ENCODE data around the gene OR10H1. TPM values are rescaled to one million over a fixed set of nuclear protein-coding genes. Genes with fewer than 3 reads are reported as not detected.
"Not testable (repeated sequence)": the region's sequence is repeated elsewhere in the genome, so short reads cannot be mapped to it uniquely, and the experiment has no call there.

The OR10H1 gene
- total RNA-seq, 2 donors from 2014 or later: not detected

- H3K27ac ChIP-seq: no peak overlapping the region
- peaks cover 0 to 5% of the 10 kb centered on the region in 2 donors for H3K27me3 ChIP-seq
- WGBS, 2 donors: 46 to 60% methylated on average over 6 of the region's 6 CpGs
- ATAC-seq (no peak), DNase-seq (no peak)
- TF ChIP-seq, protein P1, sequence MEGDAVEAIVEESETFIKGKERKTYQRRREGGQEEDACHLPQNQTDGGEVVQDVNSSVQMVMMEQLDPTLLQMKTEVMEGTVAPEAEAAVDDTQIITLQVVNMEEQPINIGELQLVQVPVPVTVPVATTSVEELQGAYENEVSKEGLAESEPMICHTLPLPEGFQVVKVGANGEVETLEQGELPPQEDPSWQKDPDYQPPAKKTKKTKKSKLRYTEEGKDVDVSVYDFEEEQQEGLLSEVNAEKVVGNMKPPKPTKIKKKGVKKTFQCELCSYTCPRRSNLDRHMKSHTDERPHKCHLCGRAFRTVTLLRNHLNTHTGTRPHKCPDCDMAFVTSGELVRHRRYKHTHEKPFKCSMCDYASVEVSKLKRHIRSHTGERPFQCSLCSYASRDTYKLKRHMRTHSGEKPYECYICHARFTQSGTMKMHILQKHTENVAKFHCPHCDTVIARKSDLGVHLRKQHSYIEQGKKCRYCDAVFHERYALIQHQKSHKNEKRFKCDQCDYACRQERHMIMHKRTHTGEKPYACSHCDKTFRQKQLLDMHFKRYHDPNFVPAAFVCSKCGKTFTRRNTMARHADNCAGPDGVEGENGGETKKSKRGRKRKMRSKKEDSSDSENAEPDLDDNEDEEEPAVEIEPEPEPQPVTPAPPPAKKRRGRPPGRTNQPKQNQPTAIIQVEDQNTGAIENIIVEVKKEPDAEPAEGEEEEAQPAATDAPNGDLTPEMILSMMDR (IDR thresholded peaks at IDR 0.05): no peak
- TF ChIP-seq POLR2A (IDR thresholded peaks at IDR 0.05): no peak
- no peaks in the 10 kb centered on the region for H3K9me3 ChIP-seq
- intact Hi-C loops (cut with DNase I): no loop called here
- no peaks in the 10 kb centered on the region for H3K36me3 ChIP-seq (replicated peaks in 1 of 2; ENCODE audit: insufficient read depth in 1 of 2, low read depth in 2 of 2)
- H3K4me3 ChIP-seq: no peak overlapping the region
- no peaks in the 10 kb centered on the region for H3K4me1 ChIP-seq
These were observed 43.7 kb upstream of the OR10H1 start for GRCh38 chr19:15859187-15859586.

GRCh38 chr19:15850385-15850784 lies 34.9 kb upstream of the OR10H1 start:
- Histone ChIP-seq H3K9me3 (no peaks in the 10 kb centered on the region), H3K4me3 (no peak overlapping the region), H3K27ac (no peak overlapping the region), H3K36me3 (replicated peaks in 1 of 2; ENCODE audit: insufficient read depth in 1 of 2, low read depth in 2 of 2) (no peaks in the 10 kb centered on the region), H3K4me1 (no peaks in the 10 kb centered on the region), H3K27me3 (no peaks in the 10 kb centered on the region)
- intact Hi-C loops (cut with DNase I): no loop called here
- 66 to 92% methylated on average over 1 to 3 of the region's 3 CpGs for WGBS, 2 donors
- TF ChIP-seq, protein P1 (IDR thresholded peaks at IDR 0.05): no peak
- TF ChIP-seq POLR2A (IDR thresholded peaks at IDR 0.05): no peak
- no peak for ATAC-seq
- no peak for DNase-seq

GRCh38 chr19:15846923-15847322 lies 31.5 kb upstream of the OR10H1 start:
- ATAC-seq: no peak
- 52 to 80% methylated on average over 4 to 6 of the region's 6 CpGs for WGBS, 2 donors

GRCh38 chr19:15843894-15844222 lies 28.4 kb upstream of the OR10H1 start:
- H3K36me3 ChIP-seq (replicated peaks in 1 of 2; ENCODE audit: insufficient read depth in 1 of 2, low read depth in 2 of 2); H3K9me3 ChIP-seq; intact Hi-C loops (cut with DNase I); ATAC-seq; H3K4me3 ChIP-seq; H3K27ac ChIP-seq; H3K4me1 ChIP-seq; H3K27me3 ChIP-seq: not testable (repeated sequence)
- peak in 3 of 4 donors; percentile 20 to 33 (median 32) for DNase-seq
- 49 to 70% methylated on average over 8 of the region's 8 CpGs for WGBS, 2 donors

More at GRCh38 chr19:15846923-15847322, 31.5 kb upstream of the OR10H1 start:
- no peak for DNase-seq
- intact Hi-C loops (cut with DNase I): no loop called here
- H3K36me3 ChIP-seq (replicated peaks in 1 of 2; ENCODE audit: insufficient read depth in 1 of 2, low read depth in 2 of 2): no peaks in the 10 kb centered on the region
- no peak overlapping the region for H3K27ac ChIP-seq
- no peaks in the 10 kb centered on the region for H3K4me1 ChIP-seq
- no peaks in the 10 kb centered on the region for H3K27me3 ChIP-seq
- H3K4me3 ChIP-seq: no peak overlapping the region
- TF ChIP-seq, protein P1 (IDR thresholded peaks at IDR 0.05): no peak
- TF ChIP-seq POLR2A (IDR thresholded peaks at IDR 0.05): no peak
- no peaks in the 10 kb centered on the region for H3K9me3 ChIP-seq

GRCh38 chr19:15843203-15843893 lies 27.9 kb upstream of the OR10H1 start:
- Histone ChIP-seq H3K4me1 (no peaks in the 10 kb centered on the region), H3K4me3 (no peak overlapping the region), H3K36me3 (replicated peaks in 1 of 2; ENCODE audit: insufficient read depth in 1 of 2, low read depth in 2 of 2) (no peaks in the 10 kb centered on the region), H3K9me3 (no peaks in the 10 kb centered on the region), H3K27me3 (no peaks in the 10 kb centered on the region), H3K27ac (no peak overlapping the region)
- WGBS, 2 donors: 34 to 46% methylated on average over 5 of the region's 5 CpGs
- DNase-seq (no peak), ATAC-seq (no peak)
- intact Hi-C loops (cut with DNase I): no loop called here
- TF ChIP-seq, protein P1 (IDR thresholded peaks at IDR 0.05): no peak
- no peak for TF ChIP-seq POLR2A (IDR thresholded peaks at IDR 0.05)
